HS-5 (cell line): ENCODE data around the gene SOAT1.
"Not testable (repeated sequence)": the region's sequence is repeated elsewhere in the genome, so short reads cannot be mapped to it uniquely, and the experiment has no call there.

ENCODE experiments used
- DNase-seq: peaks from one replicate; pipeline ENCODE4 v3.0.0-alpha.2; 2012; ENCODE audit warnings: low read depth

SOAT1 gene

DNA sequence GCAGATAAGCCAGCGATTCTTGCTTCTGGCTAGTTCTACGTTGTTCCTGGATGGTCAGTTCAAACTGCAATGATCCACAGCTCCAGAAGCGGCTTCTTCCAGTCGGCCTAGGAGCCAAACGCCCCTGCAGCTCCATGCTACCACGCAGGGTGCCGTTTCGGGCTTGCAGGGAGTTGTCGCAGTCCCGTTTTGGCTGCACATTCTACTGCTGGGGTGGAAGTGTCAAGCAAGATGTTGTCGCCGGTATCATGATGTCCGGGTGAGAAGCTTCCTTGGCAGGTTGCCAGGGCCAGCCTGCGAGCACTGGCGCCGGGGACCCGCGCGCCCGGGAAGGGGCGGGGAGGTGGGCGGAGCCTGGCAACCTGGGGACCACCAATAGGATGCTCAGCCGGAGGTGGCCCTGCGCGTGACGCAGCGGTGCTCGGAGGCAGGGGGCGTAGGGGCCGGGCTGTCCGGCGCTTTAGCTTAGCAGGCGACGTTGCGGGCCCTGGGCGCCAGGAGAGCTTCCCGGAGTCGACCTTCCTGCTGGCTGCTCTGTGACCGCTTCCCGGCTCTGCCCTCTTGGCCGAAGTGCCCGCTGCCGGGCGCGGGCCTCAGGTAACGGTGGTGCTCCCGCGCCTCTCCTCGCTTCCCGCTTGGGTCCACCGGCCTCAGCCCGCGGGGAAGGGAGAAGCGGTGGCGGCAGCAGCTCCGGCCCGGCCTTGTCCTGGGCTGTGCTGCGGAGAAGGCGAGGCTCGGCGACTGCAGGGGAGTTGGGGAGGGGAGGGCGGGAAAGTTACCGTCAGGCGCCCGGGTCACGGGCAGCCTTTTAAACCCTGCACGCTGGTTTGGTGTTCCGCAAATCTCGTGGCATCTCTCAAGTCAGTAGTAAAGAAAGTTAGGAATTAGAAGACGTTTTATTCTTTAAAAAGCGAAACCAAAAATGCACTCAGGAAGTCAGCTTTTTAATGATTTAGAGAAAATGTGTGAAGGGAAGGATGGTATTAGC is at the start of gene SOAT1:
Gene SOAT1 (plus strand): TSS at position 458 of the 988 bp plus-strand sequence. CDS start 8,888 bp downstream, outside the sequence.
- DNase-seq = no peak

DNA sequence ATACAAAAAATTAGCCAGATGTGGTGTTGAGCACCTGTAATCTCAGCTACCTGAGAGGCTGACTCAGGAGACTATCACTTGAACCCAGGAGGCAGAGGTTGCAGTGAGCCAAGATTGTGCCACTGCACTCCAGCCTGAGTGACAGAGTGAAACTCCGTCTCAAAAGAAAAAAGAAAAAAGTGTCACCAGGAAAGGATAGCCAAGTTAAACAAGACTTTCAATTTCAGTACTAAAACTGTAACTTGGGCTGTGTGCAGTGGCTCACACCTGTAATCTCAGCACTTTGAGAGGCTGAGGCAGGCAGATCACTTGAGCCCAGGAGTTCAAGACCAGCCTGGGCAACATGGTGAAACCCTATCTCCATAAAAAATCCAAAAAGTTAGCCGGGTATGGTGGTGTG is 48.2 kb upstream of the SOAT1 start:
- DNase-seq = not testable (repeated sequence)

DNA sequence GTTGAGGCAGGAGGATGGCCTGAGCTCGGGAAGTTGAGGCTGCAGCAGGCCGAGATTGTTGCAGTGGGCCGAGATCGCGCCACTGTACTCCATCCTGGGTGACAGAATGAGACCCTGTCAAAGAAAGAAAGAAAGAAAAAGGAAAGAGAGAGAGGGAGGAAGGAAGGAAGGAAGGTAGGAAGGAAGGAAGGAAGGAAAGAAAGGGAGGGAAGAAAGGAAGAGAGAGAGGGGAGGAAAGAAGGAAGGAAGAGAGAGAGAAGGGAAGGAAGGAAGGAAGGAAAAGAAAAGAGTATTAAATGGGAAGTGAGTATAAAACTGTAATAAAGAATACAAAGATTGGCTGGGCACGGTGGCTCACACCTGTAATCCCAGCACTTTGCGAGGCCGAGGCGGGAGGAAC is 45.7 kb upstream of the SOAT1 start:
- no peak for DNase-seq

DNA sequence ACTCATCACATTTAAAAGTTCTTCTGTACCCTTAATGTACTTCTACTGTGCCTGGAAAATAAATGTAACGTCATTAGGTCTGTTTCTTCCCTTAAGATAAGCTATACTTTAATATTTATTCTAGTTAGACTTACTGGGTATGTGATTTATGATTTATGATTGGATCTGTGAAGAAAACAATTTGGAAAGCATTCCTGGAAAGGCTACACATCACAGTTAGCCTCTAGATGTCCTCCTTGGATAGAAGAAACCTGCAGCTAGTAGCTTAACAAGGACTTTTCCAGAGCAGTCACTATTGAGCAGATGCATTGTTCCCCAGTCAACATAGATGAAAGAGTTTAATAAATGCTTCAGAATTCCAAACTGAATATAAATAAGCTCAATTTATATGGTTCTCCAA is 41.9 kb upstream of the SOAT1 start:
- no peak for DNase-seq

DNA sequence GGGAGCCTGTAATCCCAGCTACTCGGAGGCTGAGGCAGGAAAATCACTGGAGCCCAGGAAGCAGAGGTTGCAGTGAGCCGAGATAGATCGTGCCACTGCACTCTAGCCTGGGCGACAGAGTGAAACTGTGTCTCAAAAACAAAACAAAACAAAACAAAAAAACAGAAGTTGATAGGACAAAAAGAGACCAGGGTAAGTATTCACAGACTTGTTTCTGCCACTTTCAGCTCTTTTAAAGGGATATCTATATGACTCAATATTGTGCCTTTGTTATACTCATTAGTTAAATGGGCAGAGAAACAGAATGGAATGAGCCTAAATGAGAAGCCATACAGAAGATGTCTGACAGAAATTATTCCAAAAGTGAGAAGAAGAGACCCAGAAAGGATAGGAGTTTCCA is 41.0 kb upstream of the SOAT1 start:
- no peak for DNase-seq

DNA sequence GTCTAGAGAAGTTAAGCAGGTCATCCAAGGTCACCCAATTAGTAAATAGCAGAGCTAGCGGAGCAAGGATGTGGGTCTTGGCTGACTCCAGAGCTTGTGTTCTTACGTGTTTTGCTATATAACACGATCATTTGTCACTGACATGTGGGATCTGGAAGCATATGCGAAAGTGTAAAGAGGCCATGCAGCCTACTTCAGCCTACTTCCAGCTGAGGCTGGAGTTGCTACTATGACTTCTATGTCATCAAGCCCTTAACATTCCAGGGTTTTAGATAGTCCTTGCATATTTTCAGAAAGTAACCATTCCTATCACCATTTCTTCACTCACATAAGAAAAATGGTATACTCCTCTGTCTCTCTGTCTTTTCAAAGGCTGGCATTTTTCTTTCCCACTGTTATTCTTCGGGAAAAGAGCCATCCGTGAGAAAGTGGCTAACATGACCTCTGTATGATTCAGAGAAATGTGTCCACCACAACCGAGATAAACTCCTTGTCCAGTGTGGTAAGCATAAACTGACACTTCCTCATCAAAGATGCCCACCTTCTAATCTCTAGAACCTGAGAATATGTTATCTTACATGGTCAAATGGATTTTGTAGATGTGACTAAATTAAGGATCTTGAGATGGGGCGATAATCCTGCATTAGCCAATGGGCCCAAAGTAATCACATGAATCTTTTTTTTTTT is 40.2 kb upstream of the SOAT1 start:
- DNase-seq = no peak

DNA sequence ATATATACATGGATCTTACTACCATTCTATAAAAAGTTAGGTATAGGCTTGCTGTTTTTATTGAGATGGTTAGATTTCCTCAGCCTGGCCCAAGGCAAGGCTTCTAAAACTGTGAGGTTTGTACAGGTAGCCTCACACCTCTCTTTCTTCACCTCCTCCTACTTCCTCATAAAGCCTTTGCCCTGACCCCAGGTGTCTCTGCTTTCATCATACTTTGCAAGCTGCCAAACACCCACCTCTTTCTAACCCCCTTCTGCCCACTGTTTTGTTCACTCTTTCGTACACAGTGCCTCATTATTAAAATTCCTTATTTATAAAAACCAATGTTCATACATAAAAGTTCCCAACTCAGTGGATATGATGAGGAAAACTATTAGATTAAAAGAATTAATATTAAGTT is 31.4 kb upstream of the SOAT1 start:
- no peak for DNase-seq

DNA sequence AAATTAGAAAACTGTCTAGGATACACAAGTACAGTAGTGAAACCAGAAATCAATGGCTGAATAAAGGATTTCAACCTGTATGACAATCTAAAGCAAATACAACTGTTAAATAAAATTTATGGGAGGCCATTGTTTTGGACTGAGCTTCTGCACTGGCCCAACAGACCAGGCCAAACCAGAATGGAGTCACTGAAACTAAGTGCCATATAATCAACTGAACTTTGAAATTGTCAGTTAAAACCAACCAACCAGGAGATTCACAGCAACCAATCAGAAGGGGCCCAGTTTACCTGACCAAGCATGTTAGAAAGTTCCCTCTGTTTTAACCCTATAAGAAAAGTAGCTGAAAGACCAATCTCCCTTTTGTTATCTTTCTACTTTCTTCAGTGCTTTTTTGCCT is 30.5 kb upstream of the SOAT1 start:
- DNase-seq = no peak

DNA sequence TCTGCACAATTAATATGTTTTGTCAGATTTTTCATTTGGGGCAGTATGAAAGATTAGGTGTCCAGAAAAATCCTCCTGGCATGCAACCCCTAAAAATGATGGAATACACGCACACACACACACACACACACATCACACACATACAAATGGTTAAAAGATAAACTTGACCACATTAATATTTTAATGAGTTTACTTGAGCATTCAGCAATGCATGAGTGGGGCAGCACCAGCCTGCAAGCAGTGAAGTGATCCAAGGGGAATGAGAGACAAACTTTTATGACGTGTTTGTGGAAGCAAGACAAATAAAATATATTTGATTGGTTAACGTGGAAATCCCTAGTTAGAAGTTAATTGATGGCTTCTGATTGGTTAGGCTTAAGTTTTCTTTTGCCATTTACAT is 29.1 kb upstream of the SOAT1 start:
- DNase-seq = no peak

DNA sequence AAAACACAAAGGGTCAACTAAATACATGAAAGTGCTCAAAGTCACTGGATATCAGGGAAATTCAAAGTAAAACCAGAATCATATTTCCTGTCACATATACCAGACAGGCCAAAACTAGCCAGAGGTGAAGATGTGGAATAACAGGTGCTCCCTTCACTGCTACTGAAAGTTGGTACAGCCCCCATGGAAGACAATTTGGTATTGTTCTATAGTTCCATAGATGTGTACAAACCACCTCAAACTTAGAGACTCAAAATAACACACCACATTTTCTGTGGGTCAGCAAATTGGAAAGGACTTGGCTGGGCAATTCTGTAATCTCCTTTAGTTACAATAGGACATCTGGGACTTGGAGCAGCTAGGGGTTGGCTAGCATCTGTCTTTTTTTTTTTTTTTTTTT is 24.5 kb upstream of the SOAT1 start:
- DNase-seq = no peak

DNA sequence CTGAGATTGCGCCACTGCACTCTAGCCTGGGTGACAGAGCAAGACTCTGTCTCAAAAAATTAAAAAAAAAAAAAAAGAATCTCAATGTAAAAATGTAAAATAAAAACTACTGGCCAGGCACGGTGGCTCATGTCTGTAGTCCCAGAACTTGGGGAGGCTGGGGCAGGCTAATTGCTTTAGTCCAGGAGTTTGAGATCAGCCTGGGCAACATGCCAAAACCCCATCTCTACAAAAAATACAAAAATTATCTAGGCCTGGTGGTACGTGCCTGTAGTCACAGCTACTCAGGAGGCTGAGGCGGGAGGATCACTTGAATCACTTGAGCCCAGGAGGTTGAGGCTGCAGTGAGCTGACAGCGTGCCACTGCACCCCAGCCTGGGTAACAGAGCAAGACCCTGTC is 19.2 kb upstream of the SOAT1 start:
- not testable (repeated sequence) for DNase-seq

DNA sequence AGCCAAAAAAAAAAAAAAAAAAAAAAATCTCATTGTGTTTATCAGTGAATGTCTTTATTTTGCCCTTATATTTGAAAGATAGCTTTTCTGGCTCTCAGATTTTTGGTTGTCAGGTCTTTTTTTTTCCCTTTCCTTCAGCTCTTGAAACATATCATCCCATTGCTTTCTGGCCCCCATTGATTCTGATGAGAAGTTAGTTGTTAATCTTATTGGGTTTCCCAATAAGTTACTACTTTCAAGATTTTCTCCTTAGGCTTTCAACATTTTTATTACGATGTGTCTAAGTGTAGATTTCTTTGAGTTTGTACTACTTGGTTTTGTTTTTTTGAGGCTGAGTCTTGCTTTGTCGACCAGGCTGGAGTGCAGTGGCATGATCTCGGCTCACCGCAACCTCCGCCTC is 14.7 kb upstream of the SOAT1 start:
- DNase-seq = no peak

DNA sequence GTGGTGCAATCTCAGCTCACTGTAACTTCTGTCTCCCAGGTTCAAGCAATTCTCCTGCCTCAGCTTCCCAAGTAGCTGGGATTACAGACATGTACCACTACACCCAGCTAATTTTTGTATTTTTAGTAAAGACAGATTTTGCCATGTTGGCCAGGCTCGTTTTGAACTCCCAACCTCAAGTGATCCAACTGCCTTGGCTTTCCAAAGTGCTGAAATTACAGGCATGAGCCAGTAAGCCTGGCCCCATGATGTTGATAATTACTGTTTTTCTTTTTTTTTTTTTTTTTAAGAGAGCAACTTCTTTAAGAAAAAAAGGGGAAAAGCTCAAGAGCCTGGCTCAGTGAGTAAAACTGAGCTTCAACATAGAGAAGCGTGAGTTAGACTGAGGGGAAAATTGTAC is 9.6 kb upstream of the SOAT1 start:
- no peak for DNase-seq

DNA sequence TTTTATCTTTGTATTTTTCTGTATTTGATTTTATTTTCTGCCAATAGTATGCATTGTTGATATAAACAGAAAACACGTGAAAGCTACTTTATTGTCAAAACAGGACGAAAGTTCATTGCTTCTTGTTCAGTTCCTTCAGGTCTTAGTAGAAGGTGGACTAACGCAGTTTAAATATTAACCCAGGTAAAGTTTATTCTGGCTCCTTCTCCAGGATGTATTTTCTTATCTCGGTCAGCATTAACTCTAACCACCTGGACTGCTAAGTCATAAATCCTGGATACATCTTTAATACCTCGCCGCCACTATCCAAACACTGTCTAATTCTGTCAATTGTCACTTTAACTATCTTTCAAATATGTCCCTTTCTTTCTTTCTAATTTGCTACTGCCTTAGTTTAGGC is 5.7 kb upstream of the SOAT1 start:
- DNase-seq = no peak

DNA sequence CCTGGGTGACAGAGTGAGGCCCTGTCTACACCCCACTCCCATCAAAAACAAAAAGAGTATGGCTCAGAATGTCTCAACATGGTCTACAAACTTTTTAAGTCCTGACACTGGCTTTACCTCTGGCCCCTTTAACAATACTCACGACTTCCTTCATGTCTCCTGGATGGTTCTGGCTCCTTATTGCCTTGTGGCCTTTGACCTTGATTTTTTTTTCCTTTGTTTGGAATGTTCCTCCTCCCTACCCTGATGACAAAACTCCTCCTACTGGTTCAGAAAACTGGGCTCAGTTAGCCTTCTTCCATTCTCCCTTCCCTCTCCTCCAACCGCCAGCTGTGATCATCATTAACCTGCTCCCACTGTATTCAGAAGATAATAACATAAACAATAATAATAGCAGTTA is 4.6 kb upstream of the SOAT1 start:
- no peak for DNase-seq

DNA sequence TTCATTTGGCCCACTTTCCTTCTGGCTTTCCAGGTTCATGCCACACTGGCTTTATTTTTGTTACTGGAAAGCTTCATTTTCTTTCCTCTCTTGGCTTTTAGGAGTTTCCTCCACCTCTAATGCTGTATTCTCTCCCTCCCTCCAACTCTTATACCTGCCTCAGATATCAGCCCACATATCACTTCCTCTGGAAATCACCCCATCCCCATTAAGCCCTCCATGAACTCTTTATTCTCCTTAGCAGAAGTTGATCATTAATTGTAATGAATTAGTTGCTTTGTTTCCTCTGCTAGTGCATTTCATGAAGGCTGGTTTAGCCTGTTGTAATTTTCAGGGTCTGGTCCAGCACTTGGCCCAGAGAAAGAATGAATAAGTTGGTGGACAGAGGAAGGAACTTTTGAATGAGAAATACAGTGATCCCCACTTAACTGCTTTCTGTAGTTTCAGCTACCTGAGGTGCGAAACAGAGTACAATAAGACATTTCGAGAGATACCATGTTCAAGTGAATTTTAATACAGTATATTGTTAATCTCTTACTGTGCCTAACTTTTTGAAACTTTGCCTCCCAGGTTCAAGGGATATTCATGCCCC is 1.7 kb downstream of the SOAT1 start:
- no peak for DNase-seq

DNA sequence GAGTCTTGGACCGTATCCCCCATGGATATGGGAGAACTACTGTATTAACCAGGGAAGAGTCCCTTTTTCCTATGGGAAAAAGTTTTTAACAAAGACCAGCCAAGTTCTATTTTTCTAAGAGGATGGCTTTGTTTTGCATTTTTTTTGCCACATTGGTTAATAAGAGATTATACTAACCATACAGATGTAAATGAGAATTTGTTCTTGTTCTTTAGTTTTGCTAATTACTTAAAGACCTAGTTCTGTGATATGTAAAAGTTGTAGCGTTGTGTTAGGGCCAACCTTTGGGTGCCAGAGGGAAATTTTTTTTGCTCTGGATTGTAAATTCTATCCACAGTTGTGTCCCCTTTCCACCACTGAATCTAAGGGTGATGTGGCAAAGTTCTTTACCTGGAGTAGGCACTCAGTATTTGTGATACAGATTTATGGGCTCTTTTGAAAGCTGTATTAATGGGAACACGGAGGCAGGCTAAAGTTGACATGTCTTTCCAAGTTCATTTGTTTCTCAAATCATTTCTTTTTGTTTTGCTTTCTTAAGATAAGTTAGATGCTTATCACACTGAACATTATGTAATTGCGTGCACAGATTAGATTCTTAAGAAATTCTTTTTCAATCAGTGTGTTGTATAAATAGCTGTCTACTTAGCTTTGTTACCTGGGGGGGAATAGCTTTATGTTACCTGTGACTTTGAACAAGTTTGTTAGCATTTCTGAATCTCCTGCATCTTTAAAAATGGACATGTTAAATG is 2.9 kb downstream of the SOAT1 start:
- no peak for DNase-seq

DNA sequence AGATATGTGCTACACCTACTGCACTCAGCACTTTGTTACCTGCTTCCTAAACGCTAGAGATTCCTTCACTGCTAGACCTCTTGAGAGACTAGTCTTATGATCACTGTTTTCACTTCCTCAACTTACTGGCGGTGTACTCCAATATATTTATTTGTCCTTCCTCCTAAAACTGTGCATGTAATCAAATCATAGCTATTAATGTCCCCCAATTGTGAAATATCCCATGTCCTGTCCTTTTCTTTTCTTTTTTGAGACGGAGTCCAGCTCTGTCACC is 3.4 kb downstream of the SOAT1 start:
- no peak for DNase-seq

DNA sequence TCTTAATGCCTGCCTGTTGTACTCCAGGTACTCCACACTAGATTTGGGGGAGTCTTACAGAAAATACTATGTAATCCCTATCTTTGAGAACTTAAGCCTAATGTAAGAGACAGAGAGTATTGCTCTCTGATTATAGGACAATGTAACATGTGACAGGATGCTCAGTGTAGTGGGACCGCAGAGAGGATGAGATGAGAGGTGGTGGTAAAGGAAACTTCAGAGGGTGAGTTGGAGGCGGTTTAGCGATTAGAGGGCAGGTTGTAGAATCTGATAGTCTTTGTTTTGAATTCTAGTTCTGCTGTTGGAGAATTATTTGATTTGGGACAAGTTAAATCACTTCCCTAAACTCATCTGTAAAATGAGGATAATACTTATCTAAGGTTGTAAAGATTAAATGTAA is 5.4 kb downstream of the SOAT1 start:
- DNase-seq = no peak

DNA sequence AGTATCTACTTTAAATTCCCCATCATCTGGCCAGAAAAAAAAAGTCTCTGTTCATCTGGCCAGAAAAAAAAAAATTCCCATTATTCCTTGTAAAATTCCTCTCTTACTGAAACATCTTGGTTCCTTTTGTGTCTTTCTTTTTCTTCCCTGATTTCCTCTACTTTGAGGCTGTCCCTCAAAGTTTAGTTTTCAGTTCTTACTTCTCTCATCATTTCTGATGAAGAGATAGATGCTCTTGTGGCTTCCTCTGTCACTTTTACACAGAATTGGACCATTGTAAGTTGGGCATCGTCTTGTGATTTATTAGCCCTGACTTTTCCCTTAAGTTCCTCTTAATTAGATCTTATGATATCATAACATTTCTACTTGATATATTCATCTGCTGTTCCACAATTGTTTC is 6.5 kb downstream of the SOAT1 start:
- DNase-seq = no peak

DNA sequence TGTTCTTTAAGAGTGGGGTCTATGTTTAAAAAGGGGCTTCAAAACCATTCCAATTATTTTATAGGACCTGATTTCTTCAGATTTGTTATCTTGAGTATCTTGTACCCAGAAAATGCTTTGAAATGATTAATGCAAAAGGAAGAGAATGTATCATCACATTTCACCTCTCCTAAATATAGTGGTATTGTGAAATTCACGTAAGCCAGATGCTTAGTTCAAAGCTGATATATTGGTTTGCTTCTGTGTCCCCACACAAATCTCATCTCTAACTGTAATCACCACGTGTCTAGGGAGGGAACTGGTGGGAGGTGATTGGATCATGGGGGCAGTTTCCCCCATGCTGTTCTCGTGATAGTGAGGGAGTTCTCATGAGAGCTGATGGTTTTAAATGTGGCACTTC is 8.5 kb downstream of the SOAT1 start:
- DNase-seq = no peak

DNA sequence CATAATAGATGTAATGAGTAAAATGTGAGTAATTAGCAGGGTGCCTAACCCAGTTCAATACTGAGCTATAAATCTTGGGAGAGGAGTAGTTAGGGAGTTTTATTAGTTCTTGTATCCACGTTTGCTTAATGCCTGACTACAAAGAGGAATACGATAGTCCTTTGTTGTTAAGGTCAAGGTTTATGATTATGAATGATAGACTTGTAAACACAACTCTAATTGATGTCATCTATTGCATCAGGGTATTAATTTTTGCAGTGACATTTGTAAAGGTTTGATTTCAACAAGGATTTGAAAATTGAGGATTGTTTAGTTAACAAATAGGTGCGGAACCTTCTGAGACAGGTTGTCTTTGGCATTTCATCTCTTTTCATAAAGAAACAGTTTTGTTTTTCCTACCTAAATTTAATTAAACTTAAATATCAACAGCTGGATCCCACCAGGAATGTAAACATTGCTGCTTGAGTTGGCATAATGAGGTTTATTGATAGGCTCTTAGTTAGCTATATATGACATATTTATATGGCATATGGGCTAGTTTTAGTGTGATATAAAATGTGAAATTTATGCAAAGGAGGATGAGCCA is 9.7 kb downstream of the SOAT1 start:
- DNase-seq = no peak
